AG04450 (cell line): ENCODE measurements around the gene ABI1. TPM values are rescaled to one million over a fixed set of nuclear protein-coding genes. Genes with fewer than 3 reads are reported as not detected.

Source experiments
- CTCF ChIA-PET: fragments of 300-600, 350-600 bp; formaldehyde crosslinking; extraction: SDS; loops from one replicate; lab custom pipeline; 2022; ENCODE audit warnings: antibody characterized with exemption, inconsistent platforms; lab: Charles Lee
- POLR2A ChIA-PET: fragments of 350-600 bp; formaldehyde crosslinking; extraction: SDS; loops from one replicate; lab custom pipeline; 2021; ENCODE audit warnings: antibody characterized with exemption, inconsistent platforms; lab: Yijun Ruan, JAX
- DNase-seq: peaks from one replicate; pipeline ENCODE4 v3.0.0-alpha.2; 2011; ENCODE audit warnings: low read depth, low spot score
- H3K27ac ChIP-seq: one replicate; pipeline ENCODE4 v1.5.1; 2012; ENCODE audit warnings: low read depth, low read length, control low read depth
- H3K27me3 ChIP-seq: one replicate; pipeline ENCODE4 v1.6.0; 2012; ENCODE audit warnings: low read length; ENCODE audit not compliant: control insufficient read depth, insufficient read depth
- H3K4me3 ChIP-seq: 2 replicates; pipeline ENCODE4 v1.5.1; 2011; ENCODE audit warnings: mild to moderate bottlenecking, low read depth, low read length, control low read depth
- H3K9me3 ChIP-seq: 2 replicates; pipeline ENCODE4 v1.5.1; 2012; ENCODE audit warnings: low read length; ENCODE audit not compliant: control insufficient read depth, insufficient read depth
- polyA plus RNA-seq: library from polyadenylated mRNA; depleted of rRNA; stranded (reverse); fragments of >200 nt; gene quantifications from 2 replicates; pipeline ENCODE4 v1.2.3, GENCODE V29; 2011
- TF ChIP-seq, protein P1 (sequence below): IDR thresholded peaks from 2 replicates; pipeline ENCODE4 v1.5.1; 2011; ENCODE audit warnings: low read depth, low read length, control low read depth, inconsistent platforms

Gene ABI1
- polyA plus RNA-seq, 1 experiment = 64.2 TPM

DNA sequence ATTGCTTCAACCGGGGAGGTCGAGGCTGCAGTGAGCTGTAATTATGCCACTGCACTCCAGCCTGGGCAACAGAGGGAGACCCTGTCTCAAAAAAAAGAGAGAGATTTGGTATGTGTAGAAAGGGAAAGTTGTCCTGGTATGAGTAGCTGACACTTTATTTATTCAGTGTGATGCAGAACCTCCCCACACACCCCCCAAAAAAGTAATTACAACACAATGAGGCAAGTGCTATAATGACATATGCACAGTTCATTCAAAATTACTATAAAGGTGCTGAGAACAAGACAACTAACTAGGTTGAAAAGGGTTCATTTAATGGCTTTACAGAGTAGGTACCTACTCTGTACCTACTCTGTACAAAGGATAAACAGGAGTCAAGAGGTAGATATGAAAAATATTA is 83.1 kb downstream of the ABI1 start:
- no peaks in the 10 kb centered on the region for H3K27me3 ChIP-seq
- TF ChIP-seq, protein P1, sequence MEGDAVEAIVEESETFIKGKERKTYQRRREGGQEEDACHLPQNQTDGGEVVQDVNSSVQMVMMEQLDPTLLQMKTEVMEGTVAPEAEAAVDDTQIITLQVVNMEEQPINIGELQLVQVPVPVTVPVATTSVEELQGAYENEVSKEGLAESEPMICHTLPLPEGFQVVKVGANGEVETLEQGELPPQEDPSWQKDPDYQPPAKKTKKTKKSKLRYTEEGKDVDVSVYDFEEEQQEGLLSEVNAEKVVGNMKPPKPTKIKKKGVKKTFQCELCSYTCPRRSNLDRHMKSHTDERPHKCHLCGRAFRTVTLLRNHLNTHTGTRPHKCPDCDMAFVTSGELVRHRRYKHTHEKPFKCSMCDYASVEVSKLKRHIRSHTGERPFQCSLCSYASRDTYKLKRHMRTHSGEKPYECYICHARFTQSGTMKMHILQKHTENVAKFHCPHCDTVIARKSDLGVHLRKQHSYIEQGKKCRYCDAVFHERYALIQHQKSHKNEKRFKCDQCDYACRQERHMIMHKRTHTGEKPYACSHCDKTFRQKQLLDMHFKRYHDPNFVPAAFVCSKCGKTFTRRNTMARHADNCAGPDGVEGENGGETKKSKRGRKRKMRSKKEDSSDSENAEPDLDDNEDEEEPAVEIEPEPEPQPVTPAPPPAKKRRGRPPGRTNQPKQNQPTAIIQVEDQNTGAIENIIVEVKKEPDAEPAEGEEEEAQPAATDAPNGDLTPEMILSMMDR = no peak
- H3K27ac ChIP-seq = no peak overlapping the region
- CTCF ChIA-PET = no interaction called here
- no peak for DNase-seq
- POLR2A ChIA-PET = no interaction called here
- no peak overlapping the region for H3K4me3 ChIP-seq
- no peaks in the 10 kb centered on the region for H3K9me3 ChIP-seq

DNA sequence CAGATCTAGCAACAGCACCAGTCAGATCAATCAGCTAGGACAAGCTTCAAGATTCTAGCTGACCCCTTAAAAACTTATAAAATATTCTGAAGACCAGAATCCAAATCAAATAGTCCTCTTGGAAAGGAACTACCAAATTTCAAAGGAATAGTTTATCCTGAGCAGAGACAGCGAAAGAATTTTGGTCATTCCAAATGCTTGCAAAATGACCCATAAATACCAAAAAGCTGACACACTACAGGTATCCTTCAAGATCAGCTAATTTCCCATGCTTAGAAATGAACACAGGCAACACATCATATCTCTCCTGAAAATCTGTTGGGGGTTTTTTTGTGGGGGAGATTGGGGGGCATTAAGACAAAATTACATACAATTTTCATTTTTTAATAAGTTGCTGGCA is 84.5 kb downstream of the ABI1 start:
- no peak overlapping the region for H3K4me3 ChIP-seq
- no peak overlapping the region for H3K27ac ChIP-seq
- H3K27me3 ChIP-seq = no peaks in the 10 kb centered on the region
- ChIA-PET CTCF (interaction anchor here (0.5 kb wide), 1 partner anchor 14 kb away, joined by 3 read pairs; no protein-coding TSS in a partner anchor), POLR2A (no interaction called here)
- no peaks in the 10 kb centered on the region for H3K9me3 ChIP-seq
- TF ChIP-seq, protein P1 = no peak
- no peak for DNase-seq

GRCh38 chr10:26773633-26774032 is 87.1 kb downstream of the ABI1 start:
- TF ChIP-seq, protein P1 = no peak
- no peaks in the 10 kb centered on the region for H3K9me3 ChIP-seq
- CTCF ChIA-PET = interaction anchor here (0.6 kb wide), 1 partner anchor 63 kb away, joined by 4 read pairs; no protein-coding TSS in a partner anchor
- POLR2A ChIA-PET = no interaction called here
- no peak for DNase-seq
- no peak overlapping the region for H3K4me3 ChIP-seq
- H3K27ac ChIP-seq = no peak overlapping the region
- H3K27me3 ChIP-seq = no peaks in the 10 kb centered on the region

DNA sequence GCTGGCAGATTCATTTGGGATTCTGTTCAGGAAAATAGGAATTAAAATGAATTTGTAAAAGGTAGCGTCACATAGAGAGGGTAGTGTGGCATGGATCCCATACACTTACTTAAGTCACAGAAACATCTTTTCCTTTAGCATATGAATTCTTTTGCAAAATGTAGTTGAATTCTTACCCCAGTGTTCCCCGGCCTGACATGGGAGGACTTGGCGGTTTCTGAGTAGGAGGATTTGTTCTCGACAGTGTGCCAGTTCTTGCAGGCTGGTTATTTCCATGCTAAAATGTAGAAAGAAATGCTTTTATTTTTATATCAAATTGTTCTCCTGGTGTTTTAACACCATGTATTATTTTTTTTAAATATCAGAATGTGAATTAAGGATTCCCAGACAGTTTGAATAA is 90.7 kb downstream of the ABI1 start:
- no peak for DNase-seq
- no peaks in the 10 kb centered on the region for H3K9me3 ChIP-seq
- ChIA-PET CTCF (no interaction called here), POLR2A (no interaction called here)
- no peaks in the 10 kb centered on the region for H3K27me3 ChIP-seq
- no peak overlapping the region for H3K4me3 ChIP-seq
- TF ChIP-seq, protein P1 = no peak
- no peak overlapping the region for H3K27ac ChIP-seq

GRCh38 chr10:26765549-26765948 is 95.2 kb downstream of the ABI1 start:
- no peak overlapping the region for H3K4me3 ChIP-seq
- TF ChIP-seq, protein P1 = no peak
- H3K27ac ChIP-seq = no peak overlapping the region
- DNase-seq = no peak
- no peaks in the 10 kb centered on the region for H3K9me3 ChIP-seq
- ChIA-PET CTCF (interaction anchor here (0.9 kb wide), 1 partner anchor 10 kb away, joined by 3 read pairs; no protein-coding TSS in a partner anchor), POLR2A (no interaction called here)
- H3K27me3 ChIP-seq = no peaks in the 10 kb centered on the region
